ENCODE results near the gene NOXRED1.

Gene NOXRED1

DNA sequence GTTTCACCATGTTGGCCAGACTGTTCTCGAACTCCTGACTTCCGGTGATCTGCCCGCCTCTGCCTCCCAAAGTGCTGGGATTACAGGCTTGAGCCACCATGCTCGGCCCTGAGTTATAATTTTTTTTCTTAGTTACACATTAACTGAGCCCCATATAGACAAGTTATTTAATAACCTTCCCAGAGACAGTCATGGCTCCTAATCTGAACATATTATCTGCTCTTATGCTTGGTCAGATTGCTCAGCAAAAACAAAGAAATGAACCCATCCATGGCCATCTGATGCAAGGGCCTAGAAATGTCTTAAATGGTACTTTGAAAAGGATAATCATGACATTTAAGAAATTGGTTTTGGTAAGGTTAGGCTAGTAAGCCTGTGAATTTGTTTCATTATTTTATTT is 33.1 kb downstream of the NOXRED1 start:
- Mint-ChIP-seq H3K27ac (ENCODE audit: low read depth) (no peak overlapping the region), H3K27me3 (no peaks in the 10 kb centered on the region), H3K4me1 (no peaks in the 10 kb centered on the region), H3K4me3 (no peak overlapping the region), H3K9me3 (no peaks in the 10 kb centered on the region), H3K36me3 (ENCODE audit: insufficient read depth) (no peaks in the 10 kb centered on the region)
- no peak for ATAC-seq (replicated peaks; ENCODE audit: extremely low read depth, poor library complexity, severe bottlenecking)
- DNase-seq (ENCODE audit: low spot score in 2 of 2), result no peak

DNA sequence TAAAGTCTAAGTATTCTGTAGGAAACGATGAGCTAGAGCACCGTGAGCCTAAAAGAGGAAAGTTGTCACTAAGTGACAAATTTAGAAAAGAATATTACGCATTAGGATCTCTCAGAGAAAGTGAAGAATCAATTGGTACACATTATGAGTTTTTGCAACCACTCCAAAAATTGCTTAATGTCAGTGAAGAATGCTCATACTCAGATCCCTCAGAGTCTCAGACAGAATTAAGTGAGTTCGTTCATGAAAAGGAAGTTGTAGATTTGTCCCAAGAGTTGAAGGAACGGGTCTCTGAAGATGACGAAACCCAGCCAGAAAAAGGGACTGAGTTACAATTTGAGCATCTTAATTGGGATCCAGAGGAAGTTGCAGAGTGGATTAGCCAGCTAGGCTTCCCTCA is 44.6 kb downstream of the NOXRED1 start:
- no peak for ATAC-seq (replicated peaks; ENCODE audit: extremely low read depth, poor library complexity, severe bottlenecking)
- Mint-ChIP-seq H3K36me3 (ENCODE audit: insufficient read depth) (peaks cover 4% of the 10 kb centered on the region), H3K9me3 (no peaks in the 10 kb centered on the region), H3K4me3 (no peak overlapping the region), H3K27me3 (no peaks in the 10 kb centered on the region), H3K27ac (ENCODE audit: low read depth) (no peak overlapping the region), H3K4me1 (peaks cover 27% of the 10 kb centered on the region)
- DNase-seq (ENCODE audit: low spot score in 2 of 2), result no peak

DNA sequence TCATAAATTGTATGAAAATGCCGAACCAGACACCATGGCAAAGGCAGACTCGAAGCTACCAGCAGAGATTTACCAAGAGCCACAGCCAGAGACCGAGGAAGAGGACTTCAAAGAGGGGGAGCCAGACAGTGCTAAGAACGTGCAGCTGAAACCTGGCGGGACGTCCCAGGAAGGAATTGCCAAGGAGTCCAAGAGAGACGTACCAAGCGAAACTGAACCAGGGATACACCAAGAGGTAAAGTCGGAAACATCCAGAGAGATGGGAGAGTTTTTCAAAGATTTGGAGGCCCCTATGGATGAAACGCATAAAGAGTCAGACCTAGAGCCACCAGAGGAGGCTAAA is 45.9 kb downstream of the NOXRED1 start:
- Mint-ChIP-seq H3K27me3 (no peaks in the 10 kb centered on the region), H3K4me3 (no peak overlapping the region), H3K27ac (ENCODE audit: low read depth) (no peak overlapping the region), H3K9me3 (no peaks in the 10 kb centered on the region), H3K4me1 (peaks cover 34% of the 10 kb centered on the region), H3K36me3 (ENCODE audit: insufficient read depth) (peaks cover 4% of the 10 kb centered on the region)
- ATAC-seq (replicated peaks; ENCODE audit: extremely low read depth, poor library complexity, severe bottlenecking), result peak; percentile 21
- DNase-seq (ENCODE audit: low spot score in 2 of 2), result no peak

DNA sequence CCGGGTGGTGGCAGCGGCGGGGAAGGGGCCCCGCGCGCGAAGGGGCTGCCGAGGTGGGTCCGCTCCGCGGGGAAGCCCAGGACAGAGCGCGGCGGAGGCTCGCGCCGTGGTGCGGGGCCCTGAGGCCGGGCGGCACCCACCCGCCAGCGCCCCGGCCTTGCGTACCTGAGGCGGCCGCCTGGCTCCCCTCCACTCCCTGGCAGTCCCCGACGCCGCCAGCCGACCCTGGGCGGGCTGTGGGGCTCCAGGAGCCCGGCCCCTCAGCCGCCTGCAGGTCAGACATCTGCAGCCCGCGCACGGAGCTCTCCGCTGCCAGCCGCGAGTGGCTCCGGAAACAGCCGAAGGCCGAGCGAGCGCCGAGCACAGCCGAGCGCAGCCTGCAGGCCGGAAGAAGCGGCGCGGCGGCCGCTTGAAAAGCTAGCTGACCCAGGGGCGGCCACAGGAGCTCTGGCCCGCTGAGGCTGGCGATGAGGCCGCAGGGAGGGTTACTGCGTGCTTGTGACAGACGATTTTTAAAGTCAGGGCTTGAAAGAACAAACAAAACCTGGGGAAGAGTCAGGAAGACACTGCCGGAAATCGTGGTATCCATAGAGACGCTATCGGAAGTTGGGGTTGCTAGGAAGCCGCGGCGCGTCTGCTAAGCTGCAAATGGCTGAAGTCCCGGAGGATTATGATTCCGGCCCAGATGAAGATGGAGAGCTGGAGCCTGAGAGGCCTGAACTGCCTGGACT is 46.4 kb downstream of the NOXRED1 start, which contains the start of the genes SAMD15 and TMED8:
SAMD15 (plus strand) TSS at position 609 of the 731 bp plus-strand sequence; CDS start at position 649, 40 bp downstream.
TMED8 (minus strand) TSS at position 324 of the 731 bp plus-strand sequence; CDS start at position 283, 41 bp downstream.
- Mint-ChIP-seq H3K27ac (ENCODE audit: low read depth) (no peak within 1 kb of the TSS), H3K27me3 (no peaks in the 10 kb centered on the region), H3K36me3 (ENCODE audit: insufficient read depth) (peaks cover 4% of the 10 kb centered on the region), H3K4me3 (no peak within 1 kb of the TSS), H3K4me1 (peaks cover 34% of the 10 kb centered on the region), H3K9me3 (no peaks in the 10 kb centered on the region)
- ATAC-seq (replicated peaks; ENCODE audit: extremely low read depth, poor library complexity, severe bottlenecking) (peak; percentile 94), DNase-seq (ENCODE audit: low spot score in 2 of 2) (peak; percentile 76 to 79)

DNA sequence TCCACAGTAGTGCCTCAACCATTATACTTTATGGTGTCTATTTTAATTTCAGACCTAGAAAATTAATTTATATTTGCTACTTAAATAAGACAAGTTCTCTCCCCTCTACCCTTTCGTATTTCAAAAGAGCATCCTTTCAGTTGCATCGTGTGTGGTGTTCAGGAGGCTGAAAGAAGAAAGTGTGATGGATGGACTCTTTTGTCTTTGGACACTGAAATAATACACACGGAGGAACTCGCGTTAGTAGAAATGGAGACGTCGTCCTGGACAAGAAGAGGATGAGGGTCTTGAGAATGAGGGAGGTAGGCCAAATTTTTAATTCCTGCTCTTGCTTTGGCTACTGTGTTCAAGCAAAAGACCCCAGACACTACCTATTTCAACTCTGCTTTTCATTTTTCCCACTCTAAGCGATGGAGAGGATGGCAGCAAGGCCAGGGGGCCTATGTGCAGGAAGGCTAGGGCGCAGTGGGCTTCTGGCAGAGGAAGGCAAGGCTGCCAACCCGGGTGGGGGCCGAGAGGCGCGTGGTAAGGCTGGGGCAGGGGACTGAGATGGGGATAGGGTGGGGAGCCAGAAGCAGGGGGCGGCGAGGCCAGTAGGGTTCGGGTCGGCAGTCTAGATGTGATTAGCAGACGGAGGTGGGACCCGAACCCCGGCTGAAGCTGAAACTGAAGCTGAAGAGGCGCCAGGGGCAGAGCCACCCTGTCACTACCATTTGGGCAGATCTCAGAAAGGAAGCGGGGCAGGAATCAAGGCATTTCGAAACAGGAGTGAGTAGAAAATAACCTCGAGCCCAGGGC is 47.2 kb downstream of the NOXRED1 start:
- Mint-ChIP-seq H3K4me1 (peaks cover 34% of the 10 kb centered on the region), H3K9me3 (no peaks in the 10 kb centered on the region), H3K27ac (ENCODE audit: low read depth) (no peak overlapping the region), H3K27me3 (no peaks in the 10 kb centered on the region), H3K4me3 (no peak overlapping the region), H3K36me3 (ENCODE audit: insufficient read depth) (peaks cover 4% of the 10 kb centered on the region)
- ATAC-seq (replicated peaks; ENCODE audit: extremely low read depth, poor library complexity, severe bottlenecking) (peak; percentile 38), DNase-seq (ENCODE audit: low spot score in 2 of 2) (peak in 1 of 2 donors; percentile 11)

DNA sequence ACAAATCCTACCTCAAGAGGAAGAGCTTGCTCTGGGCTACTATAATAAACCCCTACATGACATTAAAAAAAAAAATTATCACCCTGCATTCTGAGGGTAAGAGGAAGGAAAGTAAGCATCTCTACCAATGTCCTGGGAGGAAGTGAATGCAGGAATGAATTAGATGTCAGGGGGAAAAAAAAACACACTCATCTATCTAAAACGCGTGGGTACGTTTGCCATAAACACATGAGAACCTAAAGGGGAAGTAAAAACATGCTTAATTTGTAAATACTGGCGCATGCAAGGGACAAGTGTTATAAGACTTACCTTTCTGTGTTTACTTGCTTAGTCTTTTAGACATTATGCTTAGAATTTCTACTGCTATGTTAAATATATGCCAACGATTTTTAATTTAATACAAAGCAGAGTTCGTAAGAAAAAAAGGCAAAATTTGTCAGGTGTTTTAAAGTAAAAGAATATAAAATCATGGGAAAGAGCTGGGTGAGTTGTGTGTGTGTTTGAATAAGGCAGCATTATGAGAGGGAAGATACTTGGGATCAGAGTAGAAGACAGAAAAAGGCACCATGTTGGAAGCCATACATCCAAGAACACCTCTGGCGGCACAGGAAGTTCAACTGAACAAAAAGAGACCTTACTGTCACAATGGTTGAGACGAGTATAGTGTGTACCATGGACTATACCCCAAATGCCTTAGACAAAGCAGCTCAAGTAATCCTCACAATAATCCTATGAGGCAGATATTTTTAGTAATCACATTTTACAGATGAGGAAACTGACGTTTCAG is 48.0 kb downstream of the NOXRED1 start:
- peaks cover 34% of the 10 kb centered on the region for H3K4me1 Mint-ChIP-seq
- no peaks in the 10 kb centered on the region for H3K9me3 Mint-ChIP-seq
- H3K27me3 Mint-ChIP-seq, result no peaks in the 10 kb centered on the region
- no peak for DNase-seq (ENCODE audit: low spot score in 2 of 2)
- H3K36me3 Mint-ChIP-seq (ENCODE audit: insufficient read depth), result peaks cover 4% of the 10 kb centered on the region
- H3K4me3 Mint-ChIP-seq, result no peak overlapping the region
- H3K27ac Mint-ChIP-seq (ENCODE audit: low read depth), result no peak overlapping the region
- no peak for ATAC-seq (replicated peaks; ENCODE audit: extremely low read depth, poor library complexity, severe bottlenecking)

DNA sequence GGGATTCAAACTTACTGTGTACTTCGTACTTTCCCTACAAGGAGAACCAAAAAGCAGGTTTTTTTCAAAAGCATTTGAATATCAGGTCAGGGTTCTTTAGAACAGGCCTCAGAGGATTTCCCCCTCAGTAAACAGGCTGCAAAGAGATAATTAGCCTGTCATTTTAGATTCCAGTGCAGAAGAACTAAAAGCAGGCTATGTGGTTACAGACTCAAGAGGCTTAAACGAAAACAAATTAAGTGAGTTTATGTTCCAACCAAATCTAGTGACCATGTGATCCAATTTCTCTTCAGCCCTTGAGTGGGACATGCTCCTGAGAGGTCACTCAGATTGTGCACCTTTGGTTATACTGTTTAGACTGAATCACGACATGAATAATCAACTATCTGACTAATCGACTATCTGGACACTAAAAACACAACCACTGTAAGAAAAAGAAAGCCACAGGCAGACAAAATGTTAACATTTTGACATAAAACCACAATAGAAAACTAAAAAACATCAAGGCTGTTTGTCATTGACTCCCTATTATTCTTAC is 51.0 kb downstream of the NOXRED1 start:
- peaks cover 42% of the 10 kb centered on the region for H3K4me1 Mint-ChIP-seq
- DNase-seq (ENCODE audit: low spot score in 2 of 2), result no peak

DNA sequence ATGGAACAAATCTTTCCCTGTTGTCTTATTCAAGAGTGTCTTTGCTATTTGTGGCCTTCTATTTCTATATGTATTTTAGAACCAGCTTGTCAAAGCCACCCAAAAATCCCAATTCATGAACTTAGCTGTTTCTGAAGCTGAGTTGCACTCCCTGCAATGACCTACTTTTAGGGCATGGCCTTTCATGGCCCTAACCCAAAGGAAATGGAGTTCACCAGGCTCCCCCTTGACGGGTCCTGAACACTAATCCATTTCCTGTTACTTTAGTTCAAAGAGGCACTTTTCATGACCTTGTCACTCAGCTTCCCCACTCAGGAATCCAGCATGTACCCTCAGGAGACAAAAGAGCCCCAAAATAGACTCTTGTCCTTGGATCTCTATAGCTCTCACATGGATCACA is 54.0 kb downstream of the NOXRED1 start:
- Mint-ChIP-seq H3K9me3 (no peaks in the 10 kb centered on the region), H3K27me3 (no peaks in the 10 kb centered on the region), H3K27ac (ENCODE audit: low read depth) (no peak overlapping the region), H3K4me3 (no peak overlapping the region), H3K4me1 (peaks cover 21% of the 10 kb centered on the region), H3K36me3 (ENCODE audit: insufficient read depth) (no peaks in the 10 kb centered on the region)
- DNase-seq (ENCODE audit: low spot score in 2 of 2) (no peak), ATAC-seq (replicated peaks; ENCODE audit: extremely low read depth, poor library complexity, severe bottlenecking) (no peak)

More for the DNA sequence above, 51.0 kb downstream of the NOXRED1 start:
- no peak for ATAC-seq (replicated peaks; ENCODE audit: extremely low read depth, poor library complexity, severe bottlenecking)
- H3K36me3 Mint-ChIP-seq (ENCODE audit: insufficient read depth), result peaks cover 4% of the 10 kb centered on the region
- no peak overlapping the region for H3K27ac Mint-ChIP-seq (ENCODE audit: low read depth)
- no peaks in the 10 kb centered on the region for H3K9me3 Mint-ChIP-seq
- no peaks in the 10 kb centered on the region for H3K27me3 Mint-ChIP-seq
- H3K4me3 Mint-ChIP-seq, result no peak overlapping the region

DNA sequence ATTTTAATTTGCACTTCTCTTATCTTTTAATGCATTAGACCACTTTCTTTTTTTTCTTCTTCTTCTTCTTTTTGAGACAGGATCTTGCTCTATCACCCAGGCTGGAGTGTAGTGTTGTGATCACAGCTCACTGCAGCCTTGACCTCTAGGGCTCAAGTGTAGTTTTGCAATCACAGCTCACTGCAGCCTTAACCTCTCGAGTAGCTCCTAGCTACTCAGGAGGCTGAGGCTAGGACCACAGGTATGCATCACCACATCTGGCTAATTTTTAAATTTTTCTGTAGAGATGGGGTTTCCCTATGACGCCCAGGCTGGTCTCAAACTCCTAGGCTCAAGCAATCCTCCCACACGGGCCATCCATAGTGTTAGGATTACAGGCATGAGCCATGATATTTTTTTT is 59.2 kb downstream of the NOXRED1 start:
- peaks cover 3% of the 10 kb centered on the region for H3K4me1 Mint-ChIP-seq
- DNase-seq (ENCODE audit: low spot score in 2 of 2), result no peak
- peak overlapping the region; percentile 35 for H3K27ac Mint-ChIP-seq (ENCODE audit: low read depth)
- no peak for ATAC-seq (replicated peaks; ENCODE audit: extremely low read depth, poor library complexity, severe bottlenecking)
- no peak overlapping the region for H3K4me3 Mint-ChIP-seq
- H3K27me3 Mint-ChIP-seq, result no peaks in the 10 kb centered on the region
- no peaks in the 10 kb centered on the region for H3K9me3 Mint-ChIP-seq
- H3K36me3 Mint-ChIP-seq (ENCODE audit: insufficient read depth), result peaks cover 3% of the 10 kb centered on the region

DNA sequence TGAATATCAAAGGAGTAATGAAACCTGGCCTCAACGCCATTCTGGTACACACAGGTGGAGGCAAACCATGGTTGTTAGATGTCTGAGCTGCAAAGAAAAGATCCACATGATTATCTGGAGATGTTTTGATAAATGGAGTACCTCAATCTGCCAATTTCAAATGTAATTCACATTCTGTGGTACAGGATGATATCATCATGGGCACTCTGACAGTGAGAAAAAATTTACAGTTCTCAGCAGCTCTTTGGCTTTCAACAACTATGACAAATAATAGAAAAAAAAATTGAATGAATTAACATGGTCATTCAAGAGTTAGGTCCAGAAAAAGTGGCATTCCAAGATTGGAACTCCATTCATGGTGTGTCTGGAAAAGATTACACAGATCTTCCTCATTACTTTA is 63.7 kb downstream of the NOXRED1 start:
- Mint-ChIP-seq H3K4me1 (no peaks in the 10 kb centered on the region), H3K27me3 (no peaks in the 10 kb centered on the region), H3K36me3 (ENCODE audit: insufficient read depth) (peaks cover 3% of the 10 kb centered on the region), H3K4me3 (no peak overlapping the region), H3K27ac (ENCODE audit: low read depth) (no peak overlapping the region), H3K9me3 (no peaks in the 10 kb centered on the region)
- DNase-seq (ENCODE audit: low spot score in 2 of 2), result no peak
- ATAC-seq (replicated peaks; ENCODE audit: extremely low read depth, poor library complexity, severe bottlenecking), result no peak

DNA sequence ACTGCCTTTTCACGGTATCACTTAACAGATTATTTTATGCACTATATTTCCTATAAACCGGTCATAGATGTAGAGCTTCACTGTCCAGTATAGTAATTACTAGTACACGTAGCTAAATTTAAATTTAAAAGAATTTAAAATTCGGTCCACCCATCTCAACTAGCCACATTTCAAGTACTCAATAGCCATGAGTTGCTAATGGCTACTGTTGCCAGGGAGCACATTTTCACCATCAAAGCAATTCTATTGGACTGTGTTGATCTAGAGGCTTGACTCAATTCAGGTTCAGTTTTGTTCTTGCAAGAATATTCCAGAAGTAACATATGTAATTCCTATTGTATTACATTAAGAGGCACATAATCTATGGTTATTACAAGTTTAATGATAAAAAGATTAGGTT is 66.4 kb downstream of the NOXRED1 start:
- no peaks in the 10 kb centered on the region for H3K9me3 Mint-ChIP-seq
- ATAC-seq (replicated peaks; ENCODE audit: extremely low read depth, poor library complexity, severe bottlenecking) (no peak), DNase-seq (ENCODE audit: low spot score in 2 of 2) (no peak)
- H3K36me3 Mint-ChIP-seq (ENCODE audit: insufficient read depth), result peaks cover 2% of the 10 kb centered on the region
- H3K27me3 Mint-ChIP-seq, result no peaks in the 10 kb centered on the region
- H3K27ac Mint-ChIP-seq (ENCODE audit: low read depth), result no peak overlapping the region
- H3K4me1 Mint-ChIP-seq, result no peaks in the 10 kb centered on the region
- no peak overlapping the region for H3K4me3 Mint-ChIP-seq

DNA sequence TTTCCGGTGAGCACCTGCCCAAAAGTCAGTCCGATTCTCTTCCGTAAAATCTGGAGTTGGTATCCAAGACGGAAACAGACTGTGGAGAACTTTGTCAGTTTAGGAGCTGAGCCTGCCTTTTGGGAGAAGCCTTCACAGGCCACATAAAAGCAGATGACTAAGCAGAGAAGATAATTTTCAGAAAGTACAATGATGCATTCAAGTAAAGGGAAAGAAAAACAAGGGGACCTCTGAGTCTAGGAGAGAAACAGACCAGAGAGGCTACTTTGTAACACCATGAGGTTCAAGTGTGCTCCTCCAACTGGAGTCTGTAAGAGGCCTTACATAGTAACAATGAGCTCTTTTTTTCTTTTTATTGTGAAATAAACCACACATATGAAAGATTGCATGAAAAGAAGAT is 67.5 kb downstream of the NOXRED1 start:
- Mint-ChIP-seq H3K4me1 (no peaks in the 10 kb centered on the region), H3K9me3 (no peaks in the 10 kb centered on the region), H3K4me3 (no peak overlapping the region), H3K36me3 (ENCODE audit: insufficient read depth) (no peaks in the 10 kb centered on the region), H3K27me3 (no peaks in the 10 kb centered on the region), H3K27ac (ENCODE audit: low read depth) (no peak overlapping the region)
- ATAC-seq (replicated peaks; ENCODE audit: extremely low read depth, poor library complexity, severe bottlenecking), result no peak
- no peak for DNase-seq (ENCODE audit: low spot score in 2 of 2)
